HEK293T (cell line): ENCODE results near the gene SYNPO2.

Experiments used
- ARNT ChIP-seq: fragments of 450-650 bp; IDR thresholded peaks from 2 replicates; pipeline ENCODE4 v1.6.1; 2017; ENCODE audit warnings: mild to moderate bottlenecking
- BHLHE40 ChIP-seq: fragments of 450-650 bp; IDR thresholded peaks from 2 replicates; pipeline ENCODE4 v1.6.1; 2016; ENCODE audit warnings: mild to moderate bottlenecking, moderate library complexity, borderline replicate concordance
- ELF4 ChIP-seq: fragments of 450-650 bp; IDR thresholded peaks from 2 replicates; pipeline ENCODE4 v1.6.1; 2017; ENCODE audit warnings: antibody characterized with exemption
- FOXK2 ChIP-seq: fragments of 450-650 bp; IDR thresholded peaks from 2 replicates; pipeline ENCODE4 v1.6.1; 2016; ENCODE audit warnings: mild to moderate bottlenecking
- FOXM1 ChIP-seq: fragments of 450-650 bp; IDR thresholded peaks from 2 replicates; pipeline ENCODE4 v1.6.1; 2017; ENCODE audit warnings: mild to moderate bottlenecking, borderline replicate concordance
- HDGF ChIP-seq: fragments of 450-650 bp; IDR thresholded peaks from 2 replicates; pipeline ENCODE4 v1.6.1; 2017; ENCODE audit warnings: antibody characterized with exemption, borderline replicate concordance
- LEF1 ChIP-seq: fragments of 450-650 bp; IDR thresholded peaks from 2 replicates; pipeline ENCODE4 v1.6.1; 2017; ENCODE audit warnings: mild to moderate bottlenecking, borderline replicate concordance
- NFRKB ChIP-seq: fragments of 450-650 bp; IDR thresholded peaks from 2 replicates; pipeline ENCODE4 v1.6.1; 2016; ENCODE audit warnings: mild to moderate bottlenecking, moderate library complexity
- SP1 ChIP-seq: fragments of 450-650 bp; IDR thresholded peaks from 2 replicates; pipeline ENCODE4 v1.6.1; 2017
- SUZ12 ChIP-seq: fragments of 450-650 bp; IDR thresholded peaks from 2 replicates; pipeline ENCODE4 v1.6.1; 2016; ENCODE audit warnings: mild to moderate bottlenecking
- TARDBP ChIP-seq: fragments of 450-650 bp; IDR thresholded peaks from 2 replicates; pipeline ENCODE4 v1.6.1; 2016
- ZNF384 ChIP-seq: fragments of 450-650 bp; IDR thresholded peaks from 2 replicates; pipeline ENCODE4 v1.6.1; 2016
- TF ChIP-seq, protein P1 (sequence below): fragments of 450-650 bp; IDR thresholded peaks from 2 replicates; pipeline ENCODE4 v1.6.1; 2016

DNA sequence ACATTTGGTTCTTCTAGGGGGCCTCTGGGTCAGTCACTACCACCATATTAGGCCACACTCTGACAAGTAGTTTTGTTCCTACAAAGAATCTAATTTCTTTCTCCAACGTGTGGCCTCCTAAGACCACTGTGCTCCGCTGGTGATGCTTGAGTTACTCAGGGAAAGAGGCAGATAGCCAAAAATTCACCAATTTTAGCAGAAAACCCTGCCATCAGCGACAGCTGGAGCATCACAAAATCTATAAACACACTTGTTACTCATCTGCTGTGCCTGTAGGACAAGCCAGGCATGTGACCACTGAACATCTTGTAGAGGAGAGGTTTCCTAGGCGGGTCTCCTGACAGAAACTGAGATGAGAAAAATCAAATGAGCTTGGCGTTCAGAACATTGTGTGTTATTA lies 105.4 kb downstream of the SYNPO2 start:
- TF ChIP-seq ARNT (no peak), LEF1 (no peak), BHLHE40 (no peak), ELF4 (no peak), SUZ12 (no peak), ZNF384 (no peak), FOXM1 (no peak), HDGF (no peak), TARDBP (no peak), NFRKB (no peak), SP1 (no peak), FOXK2 (no peak)
- TF ChIP-seq, protein P1, sequence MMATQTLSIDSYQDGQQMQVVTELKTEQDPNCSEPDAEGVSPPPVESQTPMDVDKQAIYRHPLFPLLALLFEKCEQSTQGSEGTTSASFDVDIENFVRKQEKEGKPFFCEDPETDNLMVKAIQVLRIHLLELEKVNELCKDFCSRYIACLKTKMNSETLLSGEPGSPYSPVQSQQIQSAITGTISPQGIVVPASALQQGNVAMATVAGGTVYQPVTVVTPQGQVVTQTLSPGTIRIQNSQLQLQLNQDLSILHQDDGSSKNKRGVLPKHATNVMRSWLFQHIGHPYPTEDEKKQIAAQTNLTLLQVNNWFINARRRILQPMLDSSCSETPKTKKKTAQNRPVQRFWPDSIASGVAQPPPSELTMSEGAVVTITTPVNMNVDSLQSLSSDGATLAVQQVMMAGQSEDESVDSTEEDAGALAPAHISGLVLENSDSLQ, result no peak
